Measurements from ENCODE around the gene CCNF. TPM values are rescaled to one million over a fixed set of nuclear protein-coding genes. Genes with fewer than 3 reads are reported as not detected.

CCNF gene
- total and polyA plus RNA-seq, 4 donors: 2.0 to 7.5 (median 2.8) TPM

- ATAC-seq (ENCODE audit: insufficient read depth, low FRiP score): peak; percentile 48
- no peak overlapping the region for H3K27ac ChIP-seq (ENCODE audit: low read depth in 1 of 2, low read length in 1 of 2)
- TF ChIP-seq, protein P1, sequence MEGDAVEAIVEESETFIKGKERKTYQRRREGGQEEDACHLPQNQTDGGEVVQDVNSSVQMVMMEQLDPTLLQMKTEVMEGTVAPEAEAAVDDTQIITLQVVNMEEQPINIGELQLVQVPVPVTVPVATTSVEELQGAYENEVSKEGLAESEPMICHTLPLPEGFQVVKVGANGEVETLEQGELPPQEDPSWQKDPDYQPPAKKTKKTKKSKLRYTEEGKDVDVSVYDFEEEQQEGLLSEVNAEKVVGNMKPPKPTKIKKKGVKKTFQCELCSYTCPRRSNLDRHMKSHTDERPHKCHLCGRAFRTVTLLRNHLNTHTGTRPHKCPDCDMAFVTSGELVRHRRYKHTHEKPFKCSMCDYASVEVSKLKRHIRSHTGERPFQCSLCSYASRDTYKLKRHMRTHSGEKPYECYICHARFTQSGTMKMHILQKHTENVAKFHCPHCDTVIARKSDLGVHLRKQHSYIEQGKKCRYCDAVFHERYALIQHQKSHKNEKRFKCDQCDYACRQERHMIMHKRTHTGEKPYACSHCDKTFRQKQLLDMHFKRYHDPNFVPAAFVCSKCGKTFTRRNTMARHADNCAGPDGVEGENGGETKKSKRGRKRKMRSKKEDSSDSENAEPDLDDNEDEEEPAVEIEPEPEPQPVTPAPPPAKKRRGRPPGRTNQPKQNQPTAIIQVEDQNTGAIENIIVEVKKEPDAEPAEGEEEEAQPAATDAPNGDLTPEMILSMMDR (IDR thresholded peaks at IDR 0.05; ENCODE audit: control extremely low read depth, extremely low read depth): no peak
These were observed 38.4 kb downstream of the CCNF start for GRCh38 chr16:2467528-2468232.

DNA sequence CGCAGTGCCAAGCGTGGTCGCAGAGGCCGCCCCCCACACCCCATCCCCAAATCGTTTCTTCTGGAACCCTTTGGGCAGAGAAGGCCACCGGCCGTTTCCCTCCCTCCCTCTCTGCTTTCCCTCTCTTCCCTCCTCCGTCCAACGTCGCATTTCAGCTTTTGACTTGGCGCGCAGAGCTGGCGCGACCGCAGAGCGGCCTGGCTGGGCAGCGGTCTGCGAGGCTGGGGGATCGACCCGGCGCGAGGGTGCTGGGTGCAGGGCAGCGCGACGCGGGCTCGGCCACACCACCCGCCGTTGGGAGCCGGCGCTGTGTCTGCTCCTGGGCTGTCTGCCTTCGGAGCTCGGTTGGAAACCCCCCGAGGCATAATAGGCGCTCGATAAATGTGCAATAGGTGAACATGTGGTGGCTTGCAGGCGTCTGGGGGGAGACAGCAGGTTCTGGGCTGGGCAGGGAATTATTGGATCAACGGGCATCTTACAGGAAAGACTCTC is 39.0 kb downstream of the CCNF start:
- Histone ChIP-seq H3K27ac (ENCODE audit: low read depth in 1 of 2, low read length in 1 of 2) (no peak overlapping the region), H3K36me3 (ENCODE audit: control insufficient read depth in 4 of 4, insufficient read depth in 4 of 4, low read length in 4 of 4) (peaks cover 0 to 2% (median 0%) of the 10 kb centered on the region in 4 donors), H3K9ac (ENCODE audit: insufficient read depth in 1 of 2, low read length in 2 of 2) (peak overlapping the region in 1 of 2 donors; percentile 55), H3K9me3 (ENCODE audit: control insufficient read depth in 4 of 4, insufficient read depth in 3 of 4, low read length in 3 of 4) (no peaks in the 10 kb centered on the region), H3K4me1 (ENCODE audit: control insufficient read depth in 5 of 5, insufficient read depth in 5 of 5, low read length in 5 of 5) (peaks cover 0 to 56% (median 16%) of the 10 kb centered on the region in 5 donors), H3K27me3 (ENCODE audit: control insufficient read depth in 3 of 3, insufficient read depth in 3 of 3, low read length in 2 of 3) (peaks cover 0 to 8% (median 0%) of the 10 kb centered on the region in 3 donors), H3K4me3 (no peak overlapping the region)
- TF ChIP-seq, protein P1 (IDR thresholded peaks at IDR 0.05; ENCODE audit: control extremely low read depth, extremely low read depth): no peak
- WGBS, 2 donors: 0 to 1% methylated on average over 38 of the region's 38 CpGs
- DNase-seq: peak; percentile 49 to 74 (median 70)
- ATAC-seq (ENCODE audit: insufficient read depth, low FRiP score): no peak

More at GRCh38 chr16:2467528-2468232, 38.4 kb downstream of the CCNF start:
- H3K4me1 ChIP-seq (ENCODE audit: control insufficient read depth in 5 of 5, insufficient read depth in 5 of 5, low read length in 5 of 5): peaks cover 0 to 50% (median 14%) of the 10 kb centered on the region in 5 donors
- DNase-seq: peak; percentile 93 to 95 (median 93)
- peak overlapping the region in 1 of 2 donors; percentile 55 for H3K9ac ChIP-seq (ENCODE audit: insufficient read depth in 1 of 2, low read length in 2 of 2)
- no peaks in the 10 kb centered on the region for H3K9me3 ChIP-seq (ENCODE audit: control insufficient read depth in 4 of 4, insufficient read depth in 3 of 4, low read length in 3 of 4)
- whole genome bisulfite sequencing, 2 donors: 1 to 3% methylated on average over 48 to 80 of the region's 80 CpGs
- H3K27me3 ChIP-seq (ENCODE audit: control insufficient read depth in 3 of 3, insufficient read depth in 3 of 3, low read length in 2 of 3): peaks cover 0 to 5% (median 0%) of the 10 kb centered on the region in 3 donors
- H3K36me3 ChIP-seq (ENCODE audit: control insufficient read depth in 4 of 4, insufficient read depth in 4 of 4, low read length in 4 of 4): peaks cover 0 to under 1% (median 0%) of the 10 kb centered on the region in 4 donors
- H3K4me3 ChIP-seq: no peak overlapping the region

GRCh38 chr16:2468725-2469398 is 39.6 kb downstream of the CCNF start:
- H3K4me1 ChIP-seq (ENCODE audit: control insufficient read depth in 5 of 5, insufficient read depth in 5 of 5, low read length in 5 of 5): peaks cover 3 to 59% (median 20%) of the 10 kb centered on the region in 5 donors
- H3K27ac ChIP-seq (ENCODE audit: low read depth in 1 of 2, low read length in 1 of 2): no peak overlapping the region
- TF ChIP-seq, protein P1 (IDR thresholded peaks at IDR 0.05; ENCODE audit: control extremely low read depth, extremely low read depth): no peak
- WGBS, 2 donors: 19 to 21% methylated on average over 10 to 14 of the region's 14 CpGs
- peaks cover 0 to 8% (median 0%) of the 10 kb centered on the region in 3 donors for H3K27me3 ChIP-seq (ENCODE audit: control insufficient read depth in 3 of 3, insufficient read depth in 3 of 3, low read length in 2 of 3)
- no peak overlapping the region for H3K9ac ChIP-seq (ENCODE audit: insufficient read depth in 1 of 2, low read length in 2 of 2)
- no peaks in the 10 kb centered on the region for H3K9me3 ChIP-seq (ENCODE audit: control insufficient read depth in 4 of 4, insufficient read depth in 3 of 4, low read length in 3 of 4)
- no peak overlapping the region for H3K4me3 ChIP-seq
- H3K36me3 ChIP-seq (ENCODE audit: control insufficient read depth in 4 of 4, insufficient read depth in 4 of 4, low read length in 4 of 4): peaks cover 0 to 2% (median 0%) of the 10 kb centered on the region in 4 donors
- ATAC-seq (ENCODE audit: insufficient read depth, low FRiP score) (no peak), DNase-seq (peak; percentile 81 to 87 (median 83))
